Suppressor macrophage treated with lipopolysaccharide for 4 hours (primary cell): ENCODE results near the gene TTC13.

Experiments
- DNase-seq: peaks from one replicate; pipeline ENCODE4 v3.0.0-alpha.2; 2020

The TTC13 gene

GRCh38 chr1:230940848-230941247, 37.8 kb downstream of the TTC13 start:
- no peak for DNase-seq

- DNase-seq, result no peak
These were observed 38.7 kb downstream of the TTC13 start for GRCh38 chr1:230939806-230940489.

GRCh38 chr1:230938924-230939368, 39.7 kb downstream of the TTC13 start:
- no peak for DNase-seq

- no peak for DNase-seq
These were observed 41.3 kb downstream of the TTC13 start for GRCh38 chr1:230937371-230937770.

GRCh38 chr1:230936475-230936874, 42.2 kb downstream of the TTC13 start:
- DNase-seq, result no peak

- no peak for DNase-seq
These were observed 42.8 kb downstream of the TTC13 start for GRCh38 chr1:230935852-230936251.

- DNase-seq, result no peak
These were observed 47.7 kb downstream of the TTC13 start for GRCh38 chr1:230930986-230931385.

GRCh38 chr1:230926182-230926581, 52.5 kb downstream of the TTC13 start:
- DNase-seq, result no peak

- no peak for DNase-seq
These were observed 53.1 kb downstream of the TTC13 start for GRCh38 chr1:230925608-230926007.

GRCh38 chr1:230923176-230923575, 55.5 kb downstream of the TTC13 start:
- no peak for DNase-seq

- no peak for DNase-seq
These were observed 56.0 kb downstream of the TTC13 start for GRCh38 chr1:230922620-230923019.

- DNase-seq, result no peak
These were observed 59.5 kb downstream of the TTC13 start for GRCh38 chr1:230919207-230919606.

GRCh38 chr1:230917284-230918135, 61.2 kb downstream of the TTC13 start:
- peak; percentile 87 for DNase-seq

- DNase-seq, result no peak
These were observed 61.9 kb downstream of the TTC13 start for GRCh38 chr1:230916587-230917283.

GRCh38 chr1:230915078-230915477, 63.6 kb downstream of the TTC13 start:
- no peak for DNase-seq

- DNase-seq, result no peak
These were observed 65.2 kb downstream of the TTC13 start for GRCh38 chr1:230913496-230913895.

- no peak for DNase-seq
These were observed 67.9 kb downstream of the TTC13 start for GRCh38 chr1:230910755-230911117.

- no peak for DNase-seq
These were observed 68.5 kb downstream of the TTC13 start for GRCh38 chr1:230909974-230910754.

GRCh38 chr1:230907472-230908205, 71.0 kb downstream of the TTC13 start:
- no peak for DNase-seq

- DNase-seq, result no peak
These were observed 72.4 kb downstream of the TTC13 start for GRCh38 chr1:230906226-230906625.

- no peak for DNase-seq
These were observed 72.9 kb downstream of the TTC13 start for GRCh38 chr1:230905733-230906132.

GRCh38 chr1:230902349-230902923, 76.2 kb downstream of the TTC13 start:
- DNase-seq, result no peak
